ENCODE data around the gene LGALS14.
"Not testable (repeated sequence)": the region's sequence is repeated elsewhere in the genome, so short reads cannot be mapped to it uniquely, and the experiment has no call there.

LGALS14 gene, protein sequence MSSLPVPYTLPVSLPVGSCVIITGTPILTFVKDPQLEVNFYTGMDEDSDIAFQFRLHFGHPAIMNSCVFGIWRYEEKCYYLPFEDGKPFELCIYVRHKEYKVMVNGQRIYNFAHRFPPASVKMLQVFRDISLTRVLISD

DNA sequence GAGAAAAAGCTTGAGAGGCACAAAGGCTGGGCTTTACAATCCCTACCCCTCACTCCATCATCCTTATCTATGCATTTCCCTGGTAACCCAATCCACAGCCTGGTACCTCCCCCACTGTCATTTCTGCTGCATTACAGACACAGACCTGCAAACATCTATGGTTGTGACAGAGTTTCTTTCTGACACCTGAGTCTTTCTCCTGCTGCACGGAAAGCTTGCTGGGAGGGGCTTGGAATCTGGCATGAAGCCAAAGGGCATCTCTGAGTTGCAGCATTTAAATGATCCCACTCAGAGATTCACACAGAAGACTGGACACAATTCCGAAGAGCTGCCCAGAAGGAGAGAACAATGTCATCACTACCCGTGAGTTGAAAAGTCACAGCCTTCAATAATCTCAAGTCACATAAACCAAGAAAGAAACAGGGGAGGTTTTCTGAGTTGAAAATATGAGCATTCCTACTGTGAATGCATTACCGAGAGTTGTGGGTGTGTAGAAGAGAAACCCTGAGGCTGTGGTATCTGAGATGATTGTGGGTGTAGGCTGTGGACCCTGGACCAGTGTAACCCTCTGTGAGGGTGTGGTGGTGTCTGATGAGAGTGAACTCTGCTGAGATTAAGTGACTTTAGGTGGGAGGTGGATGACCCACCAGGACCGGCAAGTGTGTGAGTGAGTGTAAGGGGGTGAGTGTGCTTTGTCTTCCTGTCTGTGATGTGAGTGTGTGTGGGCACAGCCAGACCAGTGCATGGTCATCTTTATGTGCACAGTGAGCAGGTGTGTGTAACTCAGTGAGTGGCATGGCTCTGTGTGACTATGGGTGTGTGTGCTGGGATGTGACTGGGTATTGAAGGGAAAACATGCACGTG, at the start of gene LGALS14:
Gene LGALS14, plus strand, starts transcription at position 301 of the 864 bp plus-strand sequence. Its CDS starts 48 bp downstream, at position 349.
- no peak for DNase-seq (ENCODE audit: low read depth)

DNA sequence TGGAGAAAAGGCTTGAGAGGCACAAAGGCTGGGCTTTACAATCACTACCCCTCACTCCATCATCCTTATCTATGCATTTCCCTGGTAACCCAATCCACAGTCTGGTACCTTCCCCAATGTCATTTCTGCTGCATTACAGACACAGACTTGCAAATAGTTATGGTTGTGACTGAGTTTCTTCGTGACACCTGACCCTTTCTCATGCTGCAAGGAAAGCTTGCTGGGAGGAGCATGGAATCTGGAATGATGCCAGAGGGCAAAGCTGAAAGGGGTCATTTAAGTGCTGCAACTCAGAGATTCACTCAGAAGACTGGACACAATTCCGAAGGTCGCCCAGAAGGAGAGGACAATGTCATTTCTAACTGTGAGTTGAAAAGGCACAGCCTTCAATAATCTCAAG, 48.7 kb upstream of the LGALS14 start, which contains the start of gene LGALS16:
Gene LGALS16, plus strand, starts transcription at position 301 of the 400 bp plus-strand sequence. Its CDS starts 49 bp downstream, at position 350.
- DNase-seq (ENCODE audit: low read depth): no peak

DNA sequence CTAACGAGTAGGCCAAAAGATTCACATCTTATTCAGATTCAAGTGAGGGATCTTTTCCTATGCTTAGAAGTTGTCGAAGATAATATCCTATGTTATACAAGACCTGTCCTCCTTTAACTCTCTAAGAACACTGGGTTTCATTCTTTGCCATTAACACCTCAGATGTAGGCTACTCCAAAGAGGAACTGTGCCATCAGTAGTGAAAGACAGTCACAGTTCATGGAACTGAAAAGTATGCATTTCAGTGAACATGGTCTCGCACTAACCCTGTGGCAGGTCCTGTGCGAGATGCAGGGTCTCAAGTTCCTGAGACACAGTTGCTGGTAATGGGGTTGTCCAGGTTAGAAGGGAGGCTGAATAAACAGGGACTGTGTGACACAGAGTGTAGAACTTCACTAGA, 44.5 kb upstream of the LGALS14 start:
- DNase-seq (ENCODE audit: low read depth): no peak

DNA sequence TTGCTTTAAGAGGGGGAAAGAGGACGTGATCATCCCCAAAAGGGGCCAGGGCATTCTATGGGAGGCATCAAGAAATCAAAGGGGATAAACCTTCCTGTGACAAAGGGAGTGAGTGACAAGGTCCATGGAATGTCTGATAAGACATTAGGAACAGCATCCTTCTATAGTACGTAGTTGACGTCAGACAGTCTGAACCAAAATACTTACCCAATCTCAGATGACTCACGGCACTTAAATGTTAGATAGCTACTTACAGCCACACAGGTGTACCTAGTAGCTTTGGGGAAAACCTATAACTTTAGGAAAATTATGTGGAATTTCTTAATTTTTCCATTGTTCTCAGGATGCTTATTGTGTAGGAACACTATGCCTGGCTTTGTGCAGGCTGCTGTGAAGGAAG, 43.6 kb upstream of the LGALS14 start:
- DNase-seq (ENCODE audit: low read depth): no peak

DNA sequence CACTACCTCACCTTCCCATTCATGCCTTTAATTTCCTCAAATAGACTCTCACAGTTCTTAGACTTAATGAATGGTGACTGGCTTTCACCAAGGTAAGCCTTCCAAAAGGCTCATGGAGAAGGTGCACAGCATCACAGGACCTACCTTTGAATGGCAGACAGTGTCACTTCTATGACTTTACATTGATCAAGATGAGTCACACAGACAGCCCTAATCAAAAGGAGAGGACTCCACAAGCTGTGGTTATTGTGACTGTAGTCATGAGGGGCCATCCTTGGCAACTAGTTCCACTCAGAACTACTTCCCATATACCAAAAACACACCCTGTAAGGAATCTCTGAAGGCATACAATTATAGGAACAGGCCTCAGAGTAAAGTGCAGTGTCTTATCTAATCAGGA, 42.7 kb upstream of the LGALS14 start:
- no peak for DNase-seq (ENCODE audit: low read depth)

DNA sequence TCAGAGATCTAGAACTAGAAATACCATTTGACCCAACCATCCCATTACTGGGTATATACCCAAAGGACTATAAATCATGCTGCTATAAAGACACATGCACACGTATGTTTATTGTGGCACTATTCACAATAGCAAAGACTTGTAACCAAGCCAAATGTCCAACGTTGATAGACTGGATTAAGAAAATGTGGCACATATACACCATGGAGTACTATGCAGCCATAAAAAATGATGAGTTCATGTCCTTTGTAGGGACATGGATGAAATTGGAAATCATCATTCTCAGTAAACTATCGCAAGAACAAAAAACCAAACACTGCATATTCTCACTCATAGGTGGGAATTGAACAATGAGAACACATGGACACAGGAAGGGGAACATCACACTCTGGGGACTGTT, 34.4 kb upstream of the LGALS14 start:
- DNase-seq (ENCODE audit: low read depth): not testable (repeated sequence)

DNA sequence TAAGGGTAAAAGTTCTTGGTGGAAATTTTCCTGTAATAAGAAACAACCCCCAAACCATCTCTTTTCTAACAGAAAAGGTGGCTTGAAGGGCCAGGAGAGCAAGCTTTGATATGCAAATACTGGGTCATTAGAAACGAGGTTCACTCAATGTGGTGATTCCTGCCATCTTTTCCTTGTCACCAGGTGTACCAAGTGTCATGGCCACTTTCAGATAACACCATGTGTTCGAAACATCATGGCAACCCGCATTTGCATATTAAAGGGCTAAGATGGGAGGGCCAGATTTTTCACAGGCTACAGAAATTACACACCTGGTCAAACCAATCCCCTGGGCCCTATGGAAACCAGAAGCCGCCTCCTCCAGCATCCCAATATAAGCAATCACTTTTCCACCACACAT, 33.3 kb upstream of the LGALS14 start:
- DNase-seq (ENCODE audit: low read depth): no peak

DNA sequence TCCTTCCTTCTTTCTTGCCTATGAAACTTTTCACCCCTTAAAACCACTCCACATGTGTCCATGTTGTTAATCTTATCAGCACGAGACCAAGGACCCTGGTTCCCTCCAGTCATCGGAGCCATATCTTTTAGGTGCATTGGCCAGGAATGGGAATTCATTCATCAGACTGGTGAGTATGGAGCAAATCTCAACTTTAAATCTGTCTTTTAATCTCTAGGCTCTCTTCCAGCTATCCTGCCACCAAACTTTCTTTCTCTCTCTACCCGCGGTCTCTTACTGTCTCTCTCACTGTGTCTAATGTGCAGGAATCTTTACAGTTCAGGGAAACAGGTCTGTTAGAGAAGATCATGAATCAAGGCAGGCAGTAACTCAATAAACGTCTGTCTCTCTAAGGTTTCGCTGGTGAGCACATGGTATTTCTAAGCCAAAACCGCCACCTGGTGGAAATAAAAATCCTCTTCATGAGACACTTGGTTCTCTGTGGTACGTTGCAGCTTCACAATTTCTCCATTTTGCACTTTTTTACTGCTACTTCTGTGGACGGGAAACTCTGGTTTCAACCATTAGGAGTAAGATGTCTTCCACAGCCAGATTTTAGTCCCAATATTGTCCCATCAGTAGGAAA, 32.4 kb upstream of the LGALS14 start:
- no peak for DNase-seq (ENCODE audit: low read depth)

DNA sequence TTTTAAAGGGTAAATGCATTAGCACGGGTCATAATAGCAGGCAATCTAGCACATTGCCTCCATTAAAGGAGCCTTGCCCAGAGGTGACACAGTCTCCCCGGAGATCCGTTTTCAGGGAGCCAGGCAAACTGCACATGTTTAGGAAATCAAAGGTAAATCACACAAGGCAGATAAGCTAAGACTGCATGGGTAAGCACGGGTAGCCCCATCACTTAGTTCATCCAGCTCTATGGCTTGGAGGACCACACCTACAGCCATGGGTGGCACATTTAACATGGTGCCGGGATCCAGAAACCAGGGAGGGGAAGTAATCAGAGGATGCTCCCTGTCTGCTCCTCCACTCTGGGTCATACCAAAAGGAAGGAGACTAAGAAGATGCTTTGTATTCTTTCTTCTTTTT, 31.8 kb upstream of the LGALS14 start:
- no peak for DNase-seq (ENCODE audit: low read depth)

DNA sequence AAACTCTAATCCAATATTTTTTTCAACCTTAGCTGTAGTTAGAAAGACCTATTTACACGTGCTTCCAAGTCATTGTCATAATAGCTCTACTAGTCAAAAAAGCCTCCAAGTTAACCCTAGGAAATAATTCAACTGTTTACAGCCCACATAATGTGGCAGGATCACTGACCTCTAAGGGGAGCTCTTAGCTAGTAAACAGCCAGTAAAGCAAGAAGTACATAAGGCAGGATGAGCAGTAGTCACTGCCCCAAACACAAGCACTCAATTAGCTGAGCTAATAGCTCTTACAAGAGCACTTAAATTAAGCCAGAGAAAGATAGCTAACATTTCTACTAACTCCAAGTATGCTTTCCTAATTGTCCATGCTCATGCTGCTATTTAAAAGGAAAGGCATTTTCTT, 30.4 kb upstream of the LGALS14 start:
- DNase-seq (ENCODE audit: low read depth): not testable (repeated sequence)

DNA sequence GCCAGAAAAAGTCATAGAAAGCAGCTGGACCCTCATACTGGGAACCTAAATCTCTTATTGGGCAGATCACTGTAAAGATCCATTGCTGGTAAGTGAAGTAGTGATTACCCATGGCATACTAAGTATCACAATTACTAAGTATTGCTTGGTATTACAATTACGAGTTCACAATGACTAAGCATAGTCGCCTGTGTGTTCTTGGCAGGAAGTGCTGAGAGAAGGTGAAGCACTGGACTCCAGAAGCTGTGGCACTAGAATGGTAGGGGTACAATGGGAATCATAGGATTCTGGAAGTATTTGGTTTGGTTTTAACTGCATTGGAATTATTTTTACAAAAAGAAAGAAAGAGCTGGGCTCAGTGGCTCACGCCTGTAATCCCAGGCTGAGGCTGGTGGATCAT, 28.3 kb upstream of the LGALS14 start:
- no peak for DNase-seq (ENCODE audit: low read depth)

DNA sequence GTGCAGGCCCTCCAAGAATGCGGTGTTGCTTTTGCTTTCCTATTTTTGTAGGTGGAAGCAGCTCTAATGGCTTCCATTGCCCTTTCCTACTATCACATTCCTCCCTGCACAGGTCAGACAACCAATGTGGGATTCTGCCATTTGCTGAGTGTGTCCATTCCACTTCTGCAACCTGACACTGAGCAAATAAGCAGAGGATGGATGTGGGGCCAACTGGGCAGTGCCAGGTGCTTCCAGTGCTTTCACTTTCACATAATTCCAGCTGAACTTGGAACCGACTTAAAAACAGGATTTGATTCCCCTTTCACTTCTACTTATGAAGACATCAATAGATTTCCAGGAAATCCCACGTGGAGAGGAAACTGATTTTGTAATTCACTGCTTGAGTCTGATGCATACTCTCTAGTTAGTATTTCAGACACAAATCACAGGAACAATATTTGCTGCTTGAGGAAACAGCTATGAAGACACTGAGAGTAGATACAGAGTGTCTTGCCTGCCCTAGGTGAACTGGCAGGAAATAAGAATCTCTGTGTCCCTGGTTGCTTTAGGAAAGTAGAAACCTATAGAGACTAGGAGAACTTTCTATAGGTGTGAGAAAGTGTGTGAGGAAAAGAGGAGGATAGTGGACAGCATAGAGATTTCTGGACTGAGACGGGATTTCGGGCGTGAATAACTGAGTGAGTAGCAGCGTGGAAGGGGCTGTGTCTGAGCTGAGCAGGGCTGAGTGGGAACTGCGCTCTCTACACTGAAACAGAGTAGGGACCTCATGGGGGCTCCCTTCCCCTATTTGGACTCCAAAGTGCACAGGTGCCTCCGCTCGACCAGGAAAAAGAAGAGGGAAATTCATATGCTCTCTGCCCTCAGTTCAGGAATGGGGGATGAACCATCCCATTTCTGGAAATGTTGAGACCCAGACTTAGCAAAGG, 26.1 kb upstream of the LGALS14 start:
- no peak for DNase-seq (ENCODE audit: low read depth)

DNA sequence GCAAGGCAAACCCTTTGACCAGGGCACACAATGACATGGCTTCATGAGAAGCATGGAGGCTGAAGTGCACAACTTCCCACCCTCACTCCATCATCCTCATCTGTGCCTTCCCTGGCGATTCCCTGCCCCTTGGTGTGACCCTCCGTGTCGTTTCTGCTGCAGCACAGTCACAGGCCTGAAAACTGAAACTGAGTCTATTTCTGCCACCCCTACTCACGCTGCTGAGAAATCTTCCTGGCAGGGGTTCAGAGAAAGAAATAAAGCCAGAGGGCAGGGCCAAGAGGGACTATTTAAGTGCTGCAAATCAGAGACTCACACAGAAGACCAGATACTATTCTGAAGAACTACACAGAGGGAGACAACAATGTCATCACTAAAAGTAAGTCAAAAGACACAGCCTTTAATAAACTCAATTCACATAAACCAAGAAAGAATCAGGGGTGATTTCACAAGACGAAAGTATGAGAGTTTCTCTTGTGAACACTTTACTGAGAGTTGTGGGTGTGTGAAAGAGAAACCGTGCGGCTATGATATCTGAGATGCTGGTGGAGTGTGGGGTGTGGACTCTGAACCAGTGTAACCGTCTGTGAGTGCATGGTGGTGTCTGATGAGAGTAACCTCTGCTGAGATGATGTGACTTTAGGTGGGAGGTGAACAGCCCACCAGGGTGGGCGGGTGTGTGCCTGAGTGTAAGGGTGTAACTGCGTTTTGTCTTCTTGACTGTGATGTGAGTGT, 25.1 kb upstream of the LGALS14 start:
- DNase-seq (ENCODE audit: low read depth): no peak

DNA sequence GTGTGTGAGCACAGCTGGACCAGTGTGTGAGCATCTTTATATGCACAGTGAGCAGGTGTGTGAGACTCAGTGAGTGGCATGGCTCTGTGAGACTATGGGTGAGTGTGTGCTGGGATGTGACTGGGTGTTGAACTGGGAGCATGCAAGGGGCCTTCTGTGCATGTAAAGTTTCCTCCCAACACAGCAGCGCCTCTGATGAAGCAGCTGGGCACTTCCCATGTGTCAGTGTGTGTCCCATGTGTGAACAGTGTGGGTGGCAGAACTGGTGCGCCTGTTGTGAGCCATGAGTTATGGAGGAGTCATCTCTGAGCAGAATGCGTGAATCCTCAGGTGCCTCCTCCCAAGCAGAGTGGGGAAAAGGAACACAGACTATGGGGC, 24.5 kb upstream of the LGALS14 start:
- no peak for DNase-seq (ENCODE audit: low read depth)

DNA sequence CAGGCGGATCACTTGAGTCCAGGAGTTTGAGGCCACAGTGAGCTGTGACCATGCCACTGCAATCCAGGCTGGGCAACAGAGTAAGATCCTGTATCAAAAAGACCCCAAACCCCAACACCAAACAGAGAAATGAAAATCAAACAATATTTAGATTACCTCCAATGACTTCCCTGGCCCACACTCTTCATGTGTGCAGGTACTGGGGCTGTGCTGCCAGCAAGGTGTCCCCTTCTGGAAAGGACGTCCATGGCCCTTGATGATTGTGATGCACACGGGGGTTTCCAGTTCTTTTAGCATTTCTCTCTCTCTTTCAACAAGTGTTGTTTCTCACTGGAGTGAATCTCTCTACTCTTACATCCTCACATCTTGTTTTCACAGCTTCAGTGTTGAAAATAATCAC, 23.7 kb upstream of the LGALS14 start:
- DNase-seq (ENCODE audit: low read depth): no peak

DNA sequence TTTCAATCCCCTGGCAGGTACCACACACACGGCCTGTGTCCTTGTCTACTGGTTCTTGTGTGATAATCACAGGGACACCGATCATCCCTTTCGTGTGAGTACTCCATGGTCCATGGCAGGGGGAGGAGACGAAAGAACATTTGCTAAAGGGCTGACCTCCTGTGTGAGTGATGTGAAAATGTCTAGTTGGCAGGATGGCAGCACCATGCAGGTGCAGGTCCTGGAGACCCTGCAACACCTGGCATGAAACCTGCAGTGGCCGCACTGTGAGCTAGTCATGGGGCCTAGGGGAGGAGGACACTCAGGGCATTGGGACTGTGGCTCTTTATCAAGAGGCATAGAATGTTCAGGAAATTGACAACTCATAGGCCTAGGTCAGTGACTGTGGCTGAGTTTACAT, 22.9 kb upstream of the LGALS14 start:
- no peak for DNase-seq (ENCODE audit: low read depth)

DNA sequence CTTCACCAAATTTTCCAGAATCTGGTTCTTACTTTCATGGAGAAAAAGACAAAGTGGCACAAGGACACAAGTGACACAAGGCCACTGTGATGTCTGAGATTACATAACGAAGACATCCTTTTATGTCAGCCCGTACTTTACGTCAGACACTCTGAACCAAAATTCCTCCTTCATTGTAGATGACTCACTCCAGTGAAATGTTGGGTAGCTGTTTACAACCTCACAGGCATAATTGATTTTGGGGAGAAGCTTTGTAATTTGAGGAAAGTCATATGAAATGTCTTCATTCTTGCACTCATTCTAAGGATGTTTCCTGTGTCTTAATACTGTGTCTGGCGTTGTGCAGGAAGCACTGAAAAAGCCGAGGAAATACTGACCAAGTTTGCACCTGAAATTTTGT, 20.0 kb upstream of the LGALS14 start:
- no peak for DNase-seq (ENCODE audit: low read depth)

DNA sequence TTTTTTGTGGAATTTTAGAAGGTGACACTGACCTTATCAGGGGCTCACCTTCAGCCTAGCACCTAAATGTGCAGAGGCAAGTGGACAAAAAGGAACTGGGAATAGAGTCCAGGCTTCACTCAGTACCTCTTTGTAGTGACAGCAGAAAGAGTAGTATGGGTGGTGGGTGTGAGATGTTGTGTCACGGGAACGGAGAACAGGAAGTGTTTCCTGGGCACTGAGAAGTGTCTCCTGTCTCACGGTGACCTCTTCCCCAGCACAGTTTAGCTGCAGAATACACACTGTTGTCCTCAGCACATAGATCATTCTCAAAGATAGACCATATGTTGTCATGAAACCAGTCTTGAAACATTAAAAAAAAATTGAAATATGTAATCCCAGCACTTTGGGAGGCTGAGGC, 17.5 kb upstream of the LGALS14 start:
- DNase-seq (ENCODE audit: low read depth): no peak

DNA sequence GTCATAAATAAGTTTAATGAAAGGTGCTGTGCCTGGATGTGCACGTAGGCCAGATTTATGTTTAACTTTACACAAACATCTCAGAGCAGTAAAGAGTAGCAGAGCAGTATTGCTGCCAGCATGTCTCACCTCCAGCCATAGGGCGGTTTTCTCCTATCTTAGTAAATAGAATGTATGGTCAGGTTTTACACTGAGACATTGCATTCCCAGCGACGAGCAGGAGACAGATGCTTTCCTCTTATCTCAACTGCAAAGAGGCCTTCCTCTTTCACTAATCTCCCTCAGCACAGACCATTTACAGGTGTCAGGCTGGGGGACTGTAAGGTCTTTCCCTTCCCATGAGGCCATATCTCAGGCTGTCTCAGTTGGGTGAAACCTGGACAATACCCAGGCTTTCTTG, 15.6 kb upstream of the LGALS14 start:
- DNase-seq (ENCODE audit: low read depth): not testable (repeated sequence)

DNA sequence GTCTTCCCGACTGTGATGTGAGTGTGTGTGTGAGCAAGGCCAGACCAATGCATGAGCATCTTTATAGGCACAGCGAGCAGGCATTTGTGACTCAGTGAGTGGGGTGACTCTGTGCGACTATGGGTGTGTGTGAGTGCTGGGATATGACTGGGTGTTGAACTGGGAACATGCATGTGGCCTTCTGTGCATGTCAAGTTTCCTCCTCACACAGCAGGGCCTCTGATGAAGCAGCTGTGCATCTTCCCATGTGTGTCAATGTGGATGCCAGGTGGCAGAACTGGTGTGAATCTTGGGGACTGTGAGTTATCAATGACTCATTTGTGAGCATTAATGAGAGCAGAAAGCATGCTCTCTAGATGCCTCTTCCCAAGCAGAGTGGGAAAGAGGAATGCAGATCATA, 12.1 kb upstream of the LGALS14 start:
- DNase-seq (ENCODE audit: low read depth): no peak

DNA sequence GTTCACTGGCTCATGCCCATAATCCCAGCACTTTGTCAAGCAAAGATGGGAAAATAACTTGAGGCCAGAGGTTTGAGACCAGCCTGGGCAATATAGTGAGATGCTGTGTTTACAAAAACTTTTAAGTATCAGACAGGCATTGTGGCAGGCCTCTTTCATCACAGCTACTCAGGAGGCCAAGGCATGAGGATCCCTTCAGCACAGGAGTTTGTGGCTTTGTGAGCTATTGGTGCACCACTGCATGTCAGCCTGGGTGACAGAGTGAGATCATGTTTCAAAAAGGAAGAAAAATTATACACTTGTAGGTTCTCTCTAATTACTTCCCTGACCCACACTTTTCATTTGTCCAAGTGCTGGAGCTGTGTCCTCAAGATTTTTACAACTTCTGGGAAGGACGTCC, 11.5 kb upstream of the LGALS14 start:
- DNase-seq (ENCODE audit: low read depth): no peak

DNA sequence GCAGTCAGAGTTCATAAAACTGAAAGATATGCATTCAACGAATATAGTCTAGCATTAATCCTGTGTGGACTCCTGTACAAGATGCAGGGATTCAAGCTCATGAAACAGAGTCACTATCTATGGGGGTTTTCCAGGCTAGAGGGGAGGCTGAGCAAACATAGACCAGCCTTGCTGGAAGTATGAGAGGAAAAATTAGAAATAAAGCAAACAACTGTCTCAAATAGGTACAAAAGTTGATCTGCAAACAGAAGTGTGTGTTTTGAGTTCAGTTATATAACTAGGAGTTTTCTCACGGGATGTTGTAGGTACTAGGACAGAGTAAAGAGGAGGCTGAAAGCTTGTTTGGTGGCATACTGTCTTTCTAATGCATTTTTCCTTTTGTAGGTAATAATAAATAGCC, 8.5 kb upstream of the LGALS14 start:
- DNase-seq (ENCODE audit: low read depth): no peak
